Stimulated activated CD4-positive, alpha-beta T cell treated with anti-CD3 and anti-CD28 coated beads, Interleukin-15, amount 100 ng/mL, for 24 hours (primary cell): Measurements from ENCODE around the gene TMTC4.
"Not testable (repeated sequence)": the region's sequence is repeated elsewhere in the genome, so short reads cannot be mapped to it uniquely, and the experiment has no call there.

Experiments used
- DNase-seq: peaks from one replicate; pipeline ENCODE4 v3.0.0-alpha.2; 2020

TMTC4 gene, protein sequence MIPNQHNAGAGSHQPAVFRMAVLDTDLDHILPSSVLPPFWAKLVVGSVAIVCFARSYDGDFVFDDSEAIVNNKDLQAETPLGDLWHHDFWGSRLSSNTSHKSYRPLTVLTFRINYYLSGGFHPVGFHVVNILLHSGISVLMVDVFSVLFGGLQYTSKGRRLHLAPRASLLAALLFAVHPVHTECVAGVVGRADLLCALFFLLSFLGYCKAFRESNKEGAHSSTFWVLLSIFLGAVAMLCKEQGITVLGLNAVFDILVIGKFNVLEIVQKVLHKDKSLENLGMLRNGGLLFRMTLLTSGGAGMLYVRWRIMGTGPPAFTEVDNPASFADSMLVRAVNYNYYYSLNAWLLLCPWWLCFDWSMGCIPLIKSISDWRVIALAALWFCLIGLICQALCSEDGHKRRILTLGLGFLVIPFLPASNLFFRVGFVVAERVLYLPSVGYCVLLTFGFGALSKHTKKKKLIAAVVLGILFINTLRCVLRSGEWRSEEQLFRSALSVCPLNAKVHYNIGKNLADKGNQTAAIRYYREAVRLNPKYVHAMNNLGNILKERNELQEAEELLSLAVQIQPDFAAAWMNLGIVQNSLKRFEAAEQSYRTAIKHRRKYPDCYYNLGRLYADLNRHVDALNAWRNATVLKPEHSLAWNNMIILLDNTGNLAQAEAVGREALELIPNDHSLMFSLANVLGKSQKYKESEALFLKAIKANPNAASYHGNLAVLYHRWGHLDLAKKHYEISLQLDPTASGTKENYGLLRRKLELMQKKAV

DNA sequence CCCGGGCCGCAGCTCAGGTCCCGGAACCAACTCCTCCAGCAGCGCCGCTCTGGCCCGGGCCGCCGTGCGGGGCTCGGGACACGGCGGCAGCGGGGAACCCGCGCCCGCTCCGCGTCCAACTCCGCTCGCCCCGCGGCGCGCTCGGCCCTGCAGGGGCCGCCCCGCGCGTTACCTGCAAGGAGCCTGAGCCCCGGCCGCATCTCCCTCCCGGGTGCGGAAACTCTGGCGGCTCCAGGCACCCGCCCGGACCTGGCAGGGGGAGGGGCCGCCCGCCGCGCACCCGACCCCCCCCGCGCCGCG lies at the start of gene TMTC4:
Gene TMTC4, minus strand, starts transcription at position 224 of the 300 bp plus-strand sequence. CDS start 4,433 bp downstream, outside the sequence.
- no peak for DNase-seq

DNA sequence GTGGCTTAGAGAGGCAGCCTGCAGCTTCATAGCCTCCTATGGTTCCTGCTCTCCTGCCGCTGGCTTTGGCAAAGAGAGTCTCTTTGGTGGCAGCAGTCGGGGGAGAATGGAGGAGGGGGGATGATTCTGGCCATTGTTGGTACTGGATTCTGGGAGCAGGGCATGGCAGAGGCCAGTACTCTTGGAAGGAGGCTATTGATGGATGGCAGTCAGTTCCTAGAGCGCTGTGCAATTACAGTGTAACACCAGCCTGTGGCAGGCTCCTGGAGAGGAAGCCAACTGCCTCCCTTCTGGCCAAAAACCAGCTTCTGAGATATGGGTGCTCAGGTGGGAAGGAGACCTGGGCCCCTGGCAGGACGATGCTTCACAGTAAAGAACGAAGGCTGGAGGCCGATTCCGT lies 47.9 kb upstream of the TMTC4 start:
- no peak for DNase-seq

DNA sequence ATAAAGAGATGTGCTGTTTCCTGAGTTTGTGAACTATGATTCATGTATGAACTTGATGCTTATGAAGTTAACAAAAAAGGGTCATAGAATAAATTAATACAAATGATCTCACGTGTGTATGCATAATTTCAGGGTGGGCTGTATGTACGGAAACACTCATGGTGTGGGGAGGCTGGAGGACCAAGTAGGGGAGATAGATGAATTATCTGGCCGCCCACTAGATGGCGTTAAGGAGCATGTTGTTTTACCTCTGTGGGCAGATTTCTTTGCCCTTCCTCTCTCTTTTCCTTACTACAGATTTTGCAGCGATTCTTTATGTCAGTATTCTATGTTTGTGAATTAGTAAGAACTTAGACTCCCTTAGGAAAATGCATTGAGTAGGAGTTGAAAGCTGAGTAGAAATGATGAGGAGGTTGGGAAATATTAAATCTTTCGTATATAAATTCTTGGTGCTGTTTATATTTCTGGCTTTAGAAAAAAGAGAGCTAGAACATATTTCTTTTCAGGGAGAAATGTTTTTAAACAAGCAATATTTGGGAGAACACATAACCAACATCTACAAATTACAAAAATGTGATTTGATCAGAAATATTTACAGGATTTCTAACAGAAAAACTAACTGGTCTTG lies 47.4 kb upstream of the TMTC4 start:
- DNase-seq = peak; percentile 72

DNA sequence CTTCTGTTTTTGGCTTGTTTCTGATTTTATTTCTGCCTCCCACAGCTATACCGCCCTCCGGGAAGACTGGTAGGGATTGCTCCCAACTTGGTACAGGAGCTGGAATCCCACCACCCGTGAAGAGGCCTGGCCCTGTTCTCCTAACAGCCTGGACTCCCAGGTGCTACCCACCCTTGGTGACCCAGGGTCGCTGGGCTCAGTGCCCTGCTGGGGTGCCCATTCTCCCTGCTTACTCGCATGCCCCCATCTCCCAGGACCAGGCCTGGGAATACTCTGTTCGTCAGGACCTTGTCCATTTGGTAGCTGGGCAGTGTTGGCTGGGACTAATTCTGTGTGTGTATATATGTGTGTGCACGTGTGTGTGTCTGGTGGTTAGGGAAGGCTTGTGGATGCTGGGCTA lies 41.0 kb upstream of the TMTC4 start:
- no peak for DNase-seq

DNA sequence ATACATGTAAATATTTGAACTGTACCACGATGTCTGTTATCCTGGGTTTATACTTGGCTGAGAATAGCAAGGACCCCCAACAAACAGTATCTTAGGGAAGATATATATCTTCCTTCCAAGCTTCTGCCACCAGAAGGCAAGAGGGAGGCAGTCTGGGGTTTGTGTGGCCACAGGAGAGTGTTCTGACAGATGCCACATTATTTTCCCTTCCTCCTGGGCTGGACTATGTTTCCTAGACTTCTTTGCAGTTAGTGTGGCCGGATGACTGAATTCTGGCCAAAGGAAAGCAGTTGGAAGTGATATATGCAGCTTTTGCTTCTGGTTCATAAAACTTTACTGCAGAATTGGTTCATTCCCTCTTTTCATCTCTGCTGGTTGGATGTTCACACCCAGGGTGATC lies 39.9 kb upstream of the TMTC4 start:
- DNase-seq = no peak

DNA sequence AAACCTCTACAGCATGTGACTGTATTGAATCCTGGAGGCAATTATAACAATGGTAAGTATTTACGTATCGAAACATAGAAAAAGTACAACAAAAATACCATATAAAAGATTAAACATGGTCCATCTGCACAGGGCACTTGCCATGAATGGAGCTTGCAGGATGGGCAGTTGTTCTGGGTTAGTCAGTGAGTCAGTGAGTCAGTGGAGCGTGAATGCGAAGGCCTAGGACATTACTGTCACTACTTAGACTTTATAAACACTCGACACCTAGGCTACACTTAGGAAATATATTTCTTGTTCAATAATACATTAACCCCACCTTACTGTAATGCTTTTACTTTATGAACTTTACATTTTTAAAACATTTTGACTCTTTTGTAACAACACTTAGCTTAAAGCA lies 35.6 kb upstream of the TMTC4 start:
- DNase-seq = no peak

DNA sequence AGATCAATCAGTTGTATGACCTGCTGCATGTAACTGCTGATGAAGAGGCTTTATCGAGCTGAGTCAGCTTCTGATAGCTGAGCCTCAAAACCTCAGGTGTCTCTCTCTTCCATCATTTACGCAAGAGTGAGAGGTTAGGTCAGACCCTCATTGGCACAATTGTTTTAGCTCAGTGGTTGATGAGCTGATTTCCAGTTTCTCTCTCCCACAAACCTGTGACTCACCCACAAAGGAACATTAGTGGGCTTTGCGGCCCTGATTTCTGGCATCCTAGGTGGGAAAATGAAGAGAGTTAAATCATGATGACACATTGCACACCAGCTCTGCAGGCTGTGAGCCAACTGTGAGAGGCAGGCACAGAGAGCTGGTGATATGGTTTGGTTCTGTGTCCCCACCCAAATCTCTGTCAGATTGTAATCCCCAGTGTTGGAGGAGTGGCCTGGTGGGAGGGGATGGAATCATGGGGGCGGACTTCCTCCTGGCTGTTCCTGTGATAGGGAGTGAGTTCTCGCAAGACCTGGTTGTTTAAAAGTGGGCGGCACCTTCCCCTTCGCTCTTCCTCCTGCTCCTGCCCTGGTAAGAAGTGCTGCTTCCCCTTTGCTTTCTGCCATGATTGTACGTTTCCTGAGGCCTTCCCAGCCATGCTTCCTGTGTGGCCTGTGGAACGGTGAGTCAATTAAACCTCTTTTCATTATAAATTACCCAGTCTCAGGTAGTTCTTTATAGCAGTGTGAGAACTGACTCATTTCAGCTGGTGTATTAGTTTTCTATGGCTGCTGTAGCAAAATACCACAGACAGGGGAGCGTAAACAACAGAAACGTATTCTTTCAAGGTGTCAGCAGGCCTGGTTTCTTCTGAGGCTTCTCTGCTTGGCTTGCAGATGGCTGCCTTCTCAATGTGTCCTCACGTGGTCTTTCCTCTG lies 33.5 kb upstream of the TMTC4 start:
- peak; percentile 27 for DNase-seq

DNA sequence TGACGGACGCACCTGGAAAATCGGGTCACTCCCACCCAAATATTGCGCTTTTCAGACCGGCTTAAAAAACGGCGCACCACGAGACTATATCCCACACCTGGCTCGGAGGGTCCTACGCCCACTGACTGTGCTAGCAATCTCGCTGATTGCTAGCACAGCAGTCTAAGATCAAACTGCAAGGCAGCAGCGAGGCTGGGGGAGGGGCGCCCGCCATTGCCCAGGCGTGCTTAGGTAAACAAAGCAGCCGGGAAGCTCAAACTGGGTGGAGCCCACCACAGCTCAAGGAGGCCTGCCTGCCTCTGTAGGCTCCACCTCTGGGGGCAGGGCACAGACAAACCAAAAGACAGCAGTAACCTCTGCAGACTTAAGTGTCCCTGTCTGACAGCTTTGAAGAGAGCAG lies 23.7 kb upstream of the TMTC4 start:
- not testable (repeated sequence) for DNase-seq

DNA sequence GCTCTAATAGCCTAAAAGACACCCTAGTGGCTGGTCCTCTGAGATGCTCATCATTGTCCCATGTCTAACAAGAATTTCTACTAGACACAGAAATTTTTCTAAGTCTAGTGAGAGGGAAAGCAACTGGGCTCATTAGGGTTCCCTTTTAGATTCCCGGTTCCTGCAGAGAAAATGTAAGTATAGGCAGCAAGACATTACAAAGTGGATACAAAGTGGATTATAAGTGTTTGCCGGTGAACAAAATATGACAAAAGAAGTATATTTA lies 20.8 kb upstream of the TMTC4 start:
- no peak for DNase-seq

DNA sequence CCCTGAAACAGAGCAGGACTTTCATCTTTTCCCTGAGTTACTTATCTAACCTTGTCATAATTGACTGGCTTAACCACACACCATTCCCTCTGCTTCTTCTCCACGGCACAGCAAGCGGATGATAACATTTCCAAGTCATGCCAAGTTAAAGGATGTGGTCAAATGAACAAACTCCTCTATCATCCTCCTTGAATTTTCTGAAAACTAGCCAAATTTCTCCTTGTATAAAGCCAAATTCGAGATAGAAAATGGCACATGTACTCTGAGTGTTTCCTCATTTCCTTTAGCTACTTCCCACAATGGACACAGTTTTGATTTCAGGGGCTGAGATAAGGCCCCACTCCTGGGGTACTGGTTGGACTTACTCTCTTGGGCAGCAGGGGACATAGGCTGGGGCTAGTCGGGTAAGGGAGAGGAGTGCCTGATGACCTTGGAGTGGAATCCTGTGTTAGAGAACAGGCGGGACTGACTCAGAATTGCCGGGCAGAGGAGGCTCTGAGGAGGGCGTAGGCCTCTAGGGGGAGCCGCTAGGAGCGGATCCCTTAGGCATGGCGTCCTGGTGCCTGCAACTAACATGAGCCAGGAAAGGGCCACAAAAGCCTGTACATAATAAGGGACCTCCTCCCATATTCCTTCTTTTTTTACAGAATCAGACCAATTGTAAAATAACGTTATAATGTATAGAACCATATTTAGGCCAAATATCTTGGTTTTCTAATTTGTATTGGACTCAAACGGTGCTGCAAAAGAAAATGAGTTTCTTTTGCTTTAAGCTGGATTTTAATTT lies 20.3 kb upstream of the TMTC4 start:
- peak; percentile 21 for DNase-seq

DNA sequence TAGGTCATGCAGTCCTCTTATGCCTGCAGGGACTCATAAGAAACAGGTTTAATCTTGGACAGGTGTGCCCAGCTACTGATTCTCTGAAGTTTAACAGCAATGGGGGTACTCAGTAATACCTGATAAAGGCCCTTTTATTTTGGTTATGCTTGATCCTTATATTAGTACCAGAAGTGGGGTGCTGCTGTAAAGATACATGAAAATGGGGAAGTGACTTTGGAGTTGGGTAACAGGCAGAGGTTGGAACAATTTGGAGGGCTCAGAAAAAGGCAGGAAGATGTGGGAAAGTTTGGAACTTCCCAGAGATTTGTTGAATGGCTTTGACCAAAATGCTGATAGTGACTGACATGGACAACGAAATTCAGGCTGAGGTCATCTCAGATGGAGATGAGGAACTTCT lies 14.6 kb upstream of the TMTC4 start:
- DNase-seq = no peak

DNA sequence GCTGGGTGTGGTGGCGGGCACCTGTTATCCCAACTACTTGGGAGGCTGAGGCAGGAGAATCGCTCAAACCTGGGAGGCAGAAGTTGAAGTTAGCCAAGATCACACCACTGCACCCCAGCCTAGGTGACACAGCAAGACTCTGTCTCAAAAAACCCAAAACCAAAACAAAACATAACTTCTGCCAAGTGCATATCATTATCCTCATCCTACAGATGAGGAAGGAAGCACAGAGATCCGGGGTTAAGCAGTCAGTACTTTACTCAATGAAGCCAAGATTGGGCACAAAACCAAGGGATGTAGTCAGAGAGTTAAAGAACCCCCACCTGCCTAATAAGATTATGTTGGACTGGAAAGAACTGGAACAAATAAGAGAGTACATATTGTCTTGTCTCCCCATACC lies 5.5 kb upstream of the TMTC4 start:
- DNase-seq = no peak

DNA sequence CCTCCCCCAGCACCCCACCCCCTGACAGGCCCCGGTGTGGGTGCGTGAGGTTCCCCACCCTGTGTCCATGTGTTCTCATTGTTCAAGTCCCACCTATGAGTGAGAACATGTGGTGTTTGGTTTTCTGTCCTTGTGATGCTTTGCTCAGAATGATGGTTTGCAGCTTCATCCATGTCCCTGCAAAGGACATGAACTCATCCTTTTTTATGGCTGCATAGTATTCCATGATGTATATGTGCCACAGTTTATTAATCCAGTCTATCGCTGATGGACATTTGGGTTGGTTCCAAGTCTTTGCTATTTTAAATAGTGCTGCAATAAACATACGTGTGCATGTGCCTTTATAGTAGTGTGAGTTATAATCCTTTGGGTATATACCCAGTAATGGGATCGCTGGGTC lies 2.5 kb upstream of the TMTC4 start:
- DNase-seq = not testable (repeated sequence)

DNA sequence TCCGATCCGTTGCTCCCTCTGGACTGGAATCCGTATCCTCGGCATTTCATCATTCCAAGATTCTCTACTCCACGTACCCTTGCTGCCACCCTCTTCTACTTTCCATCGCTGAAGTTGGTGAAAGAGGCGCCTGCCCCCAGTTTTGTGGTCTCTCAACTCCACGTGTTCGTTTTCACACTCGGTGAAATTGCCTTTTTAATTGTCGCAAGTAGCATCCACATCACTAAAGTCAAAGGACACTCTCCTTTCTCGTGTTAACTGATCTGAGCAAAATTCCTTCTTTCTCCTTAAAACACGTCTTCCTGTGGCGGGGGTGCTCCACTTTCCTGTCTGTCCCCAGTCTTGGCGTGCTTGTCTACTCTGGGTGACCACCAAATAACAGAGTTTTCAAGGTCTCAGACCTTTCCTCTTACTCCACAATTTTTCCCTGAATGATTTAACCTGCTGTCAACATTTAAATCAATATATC lies 1.1 kb upstream of the TMTC4 start:
- no peak for DNase-seq

DNA sequence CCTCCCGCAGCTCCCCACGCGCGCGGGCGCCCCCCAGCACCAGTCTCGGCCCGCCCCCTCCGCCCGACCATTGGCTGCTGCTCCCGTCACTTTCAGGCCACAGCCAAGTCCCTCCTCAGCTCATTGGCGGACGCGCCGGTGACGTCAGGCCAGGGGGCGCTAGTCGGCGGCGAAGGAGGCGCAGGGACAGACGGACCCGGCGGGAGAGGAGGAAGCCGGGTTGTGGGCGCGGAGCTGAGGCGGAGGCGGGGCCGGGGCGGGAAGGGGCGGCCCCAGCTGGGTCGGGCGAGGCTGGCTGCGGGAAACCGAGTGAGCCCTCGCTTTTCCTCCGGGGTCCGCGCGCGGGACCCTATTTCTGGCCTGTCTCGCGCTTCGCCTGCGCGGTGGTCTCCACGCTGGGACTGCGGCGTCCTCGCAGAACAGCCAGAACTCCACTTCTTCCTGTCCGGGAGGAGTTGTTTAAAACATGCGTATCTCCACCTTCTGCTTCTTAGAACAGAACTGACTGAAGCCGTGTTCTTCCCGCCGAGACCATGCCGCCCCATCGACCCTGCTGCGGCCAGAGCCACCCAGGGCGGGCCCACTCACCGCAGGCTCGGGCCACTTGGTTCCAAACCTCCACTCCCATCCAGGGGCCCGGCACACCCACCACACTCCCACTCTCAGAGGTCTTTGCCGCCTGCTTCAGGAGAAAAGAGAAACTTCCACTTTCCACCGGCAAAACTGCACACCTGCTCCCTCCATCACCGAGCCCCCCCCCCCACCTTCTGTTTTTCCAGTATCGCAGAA lies 471 bp upstream of the TMTC4 start:
- DNase-seq = peak; percentile 100

DNA sequence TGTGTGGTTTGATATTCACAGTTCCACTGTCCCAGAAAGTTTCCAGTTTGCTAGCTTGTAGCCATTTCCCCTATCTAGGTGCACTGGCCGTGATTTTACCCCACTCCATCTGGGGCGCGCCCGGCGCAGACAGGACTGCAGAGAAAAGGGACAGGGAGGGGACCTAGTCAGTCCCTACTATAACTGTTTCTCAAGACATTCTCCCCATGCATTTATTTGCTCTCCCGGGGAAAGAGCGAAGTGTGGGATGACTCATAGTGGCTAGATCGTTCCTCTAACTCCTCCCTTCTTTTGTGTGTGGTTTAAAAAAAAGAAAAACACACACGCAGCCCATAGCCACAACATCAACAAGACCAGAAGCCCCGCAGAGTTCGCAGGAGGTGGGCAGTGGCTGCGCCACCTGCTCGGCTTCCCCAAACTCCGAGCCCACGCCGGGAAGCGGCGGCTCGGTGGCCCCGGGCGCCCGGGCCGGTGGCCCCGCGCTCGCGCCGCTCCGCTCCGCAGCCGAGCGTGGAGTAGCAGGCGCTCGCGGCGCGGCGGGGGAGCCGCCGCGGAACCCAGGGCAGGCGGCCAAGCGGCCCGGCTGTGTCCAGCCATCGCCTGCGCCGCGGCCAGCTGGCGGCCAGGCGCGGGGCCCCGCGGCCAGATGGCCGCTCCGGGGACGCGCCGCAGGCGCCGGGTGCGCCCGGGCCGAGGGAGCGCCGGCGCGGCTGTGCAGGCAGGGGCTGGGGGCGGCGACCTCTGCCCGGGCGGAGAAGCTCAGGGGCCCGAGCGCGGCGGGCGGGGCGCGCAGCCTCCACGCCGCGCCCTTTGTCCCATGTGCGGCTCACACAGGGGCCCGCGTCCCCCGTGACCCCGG lies 653 bp downstream of the TMTC4 start:
- peak; percentile 52 for DNase-seq

DNA sequence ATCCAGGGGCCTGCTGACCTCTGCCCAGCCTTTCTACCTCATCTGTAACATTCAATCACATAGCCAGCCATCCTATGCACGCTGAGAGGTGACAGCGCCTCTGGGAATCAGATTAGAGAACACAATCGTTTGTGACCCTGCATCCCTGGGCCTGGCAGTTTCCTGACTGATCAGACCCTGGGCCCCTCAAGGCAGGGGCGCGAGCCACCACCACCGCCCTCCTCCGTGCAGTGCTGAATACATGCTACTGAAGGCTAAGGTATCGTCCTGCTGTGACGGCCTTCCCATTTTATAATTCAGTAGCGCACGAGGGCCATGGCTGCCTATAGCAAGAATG lies 1.3 kb downstream of the TMTC4 start:
- no peak for DNase-seq

DNA sequence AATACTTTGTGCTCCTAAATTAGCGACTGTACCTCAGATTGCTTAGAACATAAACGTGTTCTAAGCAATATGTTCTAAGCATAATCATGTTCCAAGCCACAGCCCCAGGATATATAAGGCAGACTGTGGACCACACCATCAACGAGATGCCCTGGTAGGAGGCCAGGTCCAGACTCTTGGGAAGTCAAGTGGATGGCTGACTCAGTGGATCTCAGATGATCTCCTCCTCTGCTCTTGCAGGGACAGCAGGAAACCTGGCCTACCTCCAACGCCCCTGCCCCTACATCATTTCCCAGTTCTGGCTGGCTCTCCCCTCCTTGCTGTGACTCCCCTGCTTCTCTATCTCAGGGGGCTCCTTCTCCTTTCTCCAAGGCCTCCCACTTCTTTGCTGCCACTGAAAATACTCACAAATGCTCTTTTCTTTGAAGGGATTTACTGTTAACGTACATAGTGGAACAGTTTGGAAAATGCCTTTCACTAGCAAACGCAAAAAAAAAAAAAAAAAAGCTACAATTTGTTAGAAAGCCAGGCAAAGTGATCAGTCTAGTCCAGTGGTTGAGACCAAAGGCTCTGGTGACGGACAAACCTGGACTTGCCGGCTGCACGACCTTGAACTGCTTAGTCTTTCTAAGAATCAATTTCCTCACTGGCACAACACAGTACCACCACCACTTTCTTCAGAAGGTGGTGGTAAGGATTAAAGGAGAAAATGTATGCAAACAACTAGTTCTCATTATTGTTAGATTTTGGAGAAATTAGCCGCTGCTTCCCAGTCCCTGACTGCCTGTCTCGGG lies 3.0 kb downstream of the TMTC4 start:
- no peak for DNase-seq

DNA sequence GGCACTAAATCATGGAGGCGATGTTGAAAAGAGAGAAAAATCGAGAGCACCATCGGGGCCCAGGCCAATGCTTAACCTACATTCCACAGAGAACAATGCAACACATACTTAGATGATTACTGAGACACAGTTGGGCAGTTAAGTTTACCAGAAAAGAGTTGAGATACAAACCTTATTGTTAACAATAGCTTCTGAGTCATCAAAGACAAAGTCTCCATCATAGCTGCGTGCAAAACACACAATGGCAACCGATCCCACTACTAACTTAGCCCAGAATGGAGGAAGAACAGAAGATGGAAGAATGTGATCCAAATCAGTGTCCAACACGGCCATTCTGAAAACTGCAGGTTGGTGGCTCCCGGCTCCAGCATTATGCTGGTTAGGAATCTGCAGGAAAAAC lies 6.2 kb downstream of the TMTC4 start:
- DNase-seq = no peak

DNA sequence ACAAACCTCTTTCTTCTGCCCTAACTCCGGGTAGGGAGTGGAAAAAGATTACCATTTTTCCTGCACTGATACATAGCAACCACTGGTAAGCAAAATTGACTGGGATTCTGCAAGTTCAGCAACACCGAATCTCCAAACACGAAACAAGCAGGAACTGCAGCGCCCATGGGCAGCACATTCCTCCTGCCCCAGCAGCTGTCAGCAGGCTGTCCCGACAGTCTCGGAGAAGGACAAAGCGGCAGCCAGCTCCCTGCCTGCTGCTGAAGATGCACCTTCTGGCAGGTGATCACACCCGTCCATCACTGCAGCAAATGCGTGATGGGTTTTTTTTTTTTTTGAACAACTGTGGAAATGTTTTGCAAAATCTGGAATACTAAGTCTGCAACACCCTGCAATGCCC lies 6.7 kb downstream of the TMTC4 start:
- DNase-seq = no peak
